Activated CD4-positive, alpha-beta memory T cell treated with anti-CD3 and anti-CD28 coated beads, Interleukin-2, amount 10 ng/mL, durations not matched to agents 7 days and 5 days (primary cell): ENCODE measurements around the gene FTCD. TPM values are rescaled to one million over a fixed set of nuclear protein-coding genes. Genes with fewer than 3 reads are reported as not detected.
"Not testable (repeated sequence)": the region's sequence is repeated elsewhere in the genome, so short reads cannot be mapped to it uniquely, and the experiment has no call there.

Experiments
- CTCF ChIA-PET: fragments of 350-600 bp; sonication (Branson Sonifier 250); formaldehyde crosslinking; loops from one replicate; lab custom pipeline; 2021; ENCODE audit warnings: antibody characterized with exemption, inconsistent platforms; lab: Charles Lee
- POLR2A ChIA-PET: fragments of 350-600 bp; sonication (Branson Sonifier 250); formaldehyde crosslinking; loops from one replicate; lab custom pipeline; 2021; ENCODE audit warnings: antibody characterized with exemption; lab: Charles Lee
- DNase-seq: peaks from one replicate; pipeline ENCODE4 v3.0.0-alpha.2; 2020
- H3K27ac Mint-ChIP-seq: one replicate; pipeline ENCODE4 v1.8.0; 2021; ENCODE audit warnings: mild to moderate bottlenecking, mixed read lengths
- H3K27me3 Mint-ChIP-seq: one replicate; pipeline ENCODE4 v1.8.0; 2021; ENCODE audit warnings: mixed read lengths
- H3K36me3 Mint-ChIP-seq: one replicate; pipeline ENCODE4 v1.8.0; 2021; ENCODE audit warnings: low read depth, mixed read lengths
- H3K4me1 Mint-ChIP-seq: one replicate; pipeline ENCODE4 v1.8.0; 2021; ENCODE audit warnings: mixed read lengths
- H3K4me3 Mint-ChIP-seq: one replicate; pipeline ENCODE4 v1.8.0; 2021; ENCODE audit warnings: mild to moderate bottlenecking, mixed read lengths
- H3K9me3 Mint-ChIP-seq: one replicate; pipeline ENCODE4 v1.8.0; 2021; ENCODE audit warnings: mixed read lengths
- total RNA-seq, 2 experiments: library from RNA; stranded (reverse); gene quantifications; one replicate each; pipeline ENCODE4 v1.2.3, GENCODE V29; 2021

FTCD gene
- total RNA-seq, 2 experiments from 2014 or later: 0.18 TPM; not detected in 1

- H3K27ac Mint-ChIP-seq: no peak overlapping the region
- H3K4me3 Mint-ChIP-seq: no peak overlapping the region
- POLR2A ChIA-PET: no interaction called here
- H3K27me3 Mint-ChIP-seq: no peaks in the 10 kb centered on the region
- CTCF ChIA-PET: no interaction called here
- H3K9me3 Mint-ChIP-seq: peaks cover under 1% of the 10 kb centered on the region
- DNase-seq: no peak
- H3K36me3 Mint-ChIP-seq: no peaks in the 10 kb centered on the region
- no peaks in the 10 kb centered on the region for H3K4me1 Mint-ChIP-seq
These were observed 41.7 kb downstream of the FTCD start for GRCh38 chr21:46113497-46114176.

GRCh38 chr21:46112725-46113215, 42.6 kb downstream of the FTCD start:
- Mint-ChIP-seq H3K4me3 (no peak overlapping the region), H3K27ac (no peak overlapping the region), H3K4me1 (no peaks in the 10 kb centered on the region), H3K9me3 (peaks cover 8% of the 10 kb centered on the region), H3K27me3 (peaks cover under 1% of the 10 kb centered on the region), H3K36me3 (no peaks in the 10 kb centered on the region)
- DNase-seq: no peak
- POLR2A ChIA-PET: no interaction called here
- CTCF ChIA-PET: no interaction called here

GRCh38 chr21:46111857-46112724, 43.3 kb downstream of the FTCD start:
- no peaks in the 10 kb centered on the region for H3K4me1 Mint-ChIP-seq
- H3K27ac Mint-ChIP-seq: no peak overlapping the region
- no peaks in the 10 kb centered on the region for H3K36me3 Mint-ChIP-seq
- DNase-seq: peak; percentile 2
- peaks cover 8% of the 10 kb centered on the region for H3K9me3 Mint-ChIP-seq
- POLR2A ChIA-PET: no interaction called here
- H3K4me3 Mint-ChIP-seq: no peak overlapping the region
- CTCF ChIA-PET: no interaction called here
- H3K27me3 Mint-ChIP-seq: peaks cover 2% of the 10 kb centered on the region

- H3K4me3 Mint-ChIP-seq: no peak overlapping the region
- CTCF ChIA-PET: no interaction called here
- H3K27ac Mint-ChIP-seq: no peak overlapping the region
- peaks cover 2% of the 10 kb centered on the region for H3K27me3 Mint-ChIP-seq
- peak; percentile 4 for DNase-seq
- H3K36me3 Mint-ChIP-seq: no peaks in the 10 kb centered on the region
- peaks cover 8% of the 10 kb centered on the region for H3K9me3 Mint-ChIP-seq
- H3K4me1 Mint-ChIP-seq: no peaks in the 10 kb centered on the region
- POLR2A ChIA-PET: no interaction called here
These were observed 44.2 kb downstream of the FTCD start for GRCh38 chr21:46111193-46111571.

GRCh38 chr21:46110499-46111192, 44.7 kb downstream of the FTCD start:
- peak; percentile 5 for DNase-seq
- POLR2A ChIA-PET: no interaction called here
- Mint-ChIP-seq H3K4me3 (no peak overlapping the region), H3K9me3 (peaks cover 8% of the 10 kb centered on the region), H3K27ac (no peak overlapping the region), H3K4me1 (no peaks in the 10 kb centered on the region), H3K27me3 (peaks cover 4% of the 10 kb centered on the region), H3K36me3 (no peaks in the 10 kb centered on the region)
- CTCF ChIA-PET: no interaction called here

- peak; percentile 7 for DNase-seq
These were observed 45.8 kb downstream of the FTCD start for GRCh38 chr21:46109313-46110221.

GRCh38 chr21:46108827-46109312, 46.5 kb downstream of the FTCD start:
- H3K4me1 Mint-ChIP-seq: no peaks in the 10 kb centered on the region
- peaks cover 12% of the 10 kb centered on the region for H3K27me3 Mint-ChIP-seq
- CTCF ChIA-PET: no interaction called here
- H3K36me3 Mint-ChIP-seq: no peaks in the 10 kb centered on the region
- H3K9me3 Mint-ChIP-seq: peaks cover 8% of the 10 kb centered on the region
- POLR2A ChIA-PET: no interaction called here
- H3K27ac Mint-ChIP-seq: no peak overlapping the region
- DNase-seq: peak; percentile 5
- no peak overlapping the region for H3K4me3 Mint-ChIP-seq

More at GRCh38 chr21:46109313-46110221, 45.8 kb downstream of the FTCD start:
- Mint-ChIP-seq H3K27ac (no peak overlapping the region), H3K36me3 (no peaks in the 10 kb centered on the region), H3K4me1 (no peaks in the 10 kb centered on the region), H3K4me3 (no peak overlapping the region), H3K27me3 (peaks cover 6% of the 10 kb centered on the region), H3K9me3 (peaks cover 8% of the 10 kb centered on the region)
- POLR2A ChIA-PET: no interaction called here
- CTCF ChIA-PET: no interaction called here

- H3K4me1 Mint-ChIP-seq, H3K9me3 Mint-ChIP-seq, POLR2A ChIA-PET, H3K27ac Mint-ChIP-seq, H3K36me3 Mint-ChIP-seq, DNase-seq, H3K4me3 Mint-ChIP-seq, CTCF ChIA-PET: not testable (repeated sequence)
- peaks cover 24% of the 10 kb centered on the region for H3K27me3 Mint-ChIP-seq
These were observed 48.0 kb downstream of the FTCD start for GRCh38 chr21:46107376-46107775.

- POLR2A ChIA-PET: no interaction called here
- peaks cover 47% of the 10 kb centered on the region for H3K27me3 Mint-ChIP-seq
These were observed 51.3 kb downstream of the FTCD start for GRCh38 chr21:46104104-46104503.

GRCh38 chr21:46100906-46101305, 54.5 kb downstream of the FTCD start:
- Mint-ChIP-seq H3K36me3 (no peaks in the 10 kb centered on the region), H3K4me1 (peaks cover 3% of the 10 kb centered on the region), H3K27me3 (peaks cover 53% of the 10 kb centered on the region), H3K9me3 (no peaks in the 10 kb centered on the region), H3K4me3 (no peak overlapping the region), H3K27ac (no peak overlapping the region)
- ChIA-PET CTCF (no interaction called here), POLR2A (no interaction called here)
- no peak for DNase-seq

More at GRCh38 chr21:46104104-46104503, 51.3 kb downstream of the FTCD start:
- peaks cover 8% of the 10 kb centered on the region for H3K9me3 Mint-ChIP-seq
- no peaks in the 10 kb centered on the region for H3K4me1 Mint-ChIP-seq
- CTCF ChIA-PET: no interaction called here
- H3K4me3 Mint-ChIP-seq: no peak overlapping the region
- no peaks in the 10 kb centered on the region for H3K36me3 Mint-ChIP-seq
- no peak for DNase-seq
- no peak overlapping the region for H3K27ac Mint-ChIP-seq

- H3K27me3 Mint-ChIP-seq: peaks cover 51% of the 10 kb centered on the region
- peaks cover 3% of the 10 kb centered on the region for H3K4me1 Mint-ChIP-seq
- H3K36me3 Mint-ChIP-seq: no peaks in the 10 kb centered on the region
- no peak for DNase-seq
- H3K4me3 Mint-ChIP-seq: no peak overlapping the region
- ChIA-PET CTCF (no interaction called here), POLR2A (no interaction called here)
- H3K27ac Mint-ChIP-seq: no peak overlapping the region
- H3K9me3 Mint-ChIP-seq: no peaks in the 10 kb centered on the region
These were observed 55.0 kb downstream of the FTCD start for GRCh38 chr21:46100426-46100825.

- H3K4me1 Mint-ChIP-seq: peaks cover 3% of the 10 kb centered on the region
- H3K9me3 Mint-ChIP-seq: no peaks in the 10 kb centered on the region
- H3K27ac Mint-ChIP-seq: no peak overlapping the region
- DNase-seq: no peak
- H3K4me3 Mint-ChIP-seq: no peak overlapping the region
- peaks cover 51% of the 10 kb centered on the region for H3K27me3 Mint-ChIP-seq
- POLR2A ChIA-PET: no interaction called here
- CTCF ChIA-PET: no interaction called here
- no peaks in the 10 kb centered on the region for H3K36me3 Mint-ChIP-seq
These were observed 55.4 kb downstream of the FTCD start for GRCh38 chr21:46100020-46100419.
